ENCODE data around the gene VWA8.

VWA8 gene
- total RNA-seq = 44.6 to 46.2 reads per million in 2 donors

DNA sequence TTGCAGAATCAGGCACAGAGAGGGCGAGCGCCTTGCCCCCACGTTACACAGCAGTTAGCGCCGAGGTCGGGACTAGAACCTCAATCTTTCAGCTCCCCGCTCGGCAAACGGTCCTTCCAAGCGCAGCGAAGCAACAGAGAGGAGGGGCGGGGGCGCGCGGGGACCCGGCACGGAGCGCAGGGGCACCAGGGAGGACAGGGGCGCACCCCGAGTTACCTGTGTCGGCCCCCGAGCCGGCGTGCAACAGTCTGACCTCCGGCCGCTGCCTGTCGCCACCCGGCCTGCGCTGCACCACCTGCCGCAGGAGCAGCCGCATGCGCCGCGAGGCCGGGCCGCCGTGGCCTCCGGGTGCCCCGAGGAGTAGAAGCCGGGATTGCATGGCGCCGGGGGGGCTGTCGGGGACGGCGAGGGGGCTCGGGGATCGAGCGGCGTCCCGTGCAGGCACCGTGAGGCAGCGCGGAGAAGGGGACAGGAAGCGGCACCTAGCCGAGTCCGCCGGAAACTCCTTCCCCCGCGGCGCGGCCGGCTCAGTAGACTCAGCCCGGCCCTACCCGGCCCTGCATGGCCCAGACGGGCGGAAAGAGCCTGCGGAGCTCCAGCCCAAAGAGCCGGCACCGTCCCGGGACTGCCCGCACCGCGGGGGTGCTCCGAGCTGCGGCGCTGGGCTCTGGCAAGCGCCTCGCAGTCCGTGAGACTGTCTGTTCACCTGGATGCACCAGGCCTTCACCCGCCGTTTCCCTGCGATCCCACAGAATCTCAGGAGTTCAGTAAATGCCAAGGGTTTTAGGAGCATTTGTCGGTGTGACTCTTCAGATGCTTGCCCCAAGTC lies at the start of gene VWA8:
Gene VWA8, minus strand, starts transcription at position 473 of the 829 bp plus-strand sequence. Its CDS starts 94 bp downstream, at position 379.
- peak; percentile 65 for DNase-seq

- no peak for DNase-seq
Measured at GRCh38 chr13:42009057-42009456, 48.1 kb upstream of the VWA8 start.

DNA sequence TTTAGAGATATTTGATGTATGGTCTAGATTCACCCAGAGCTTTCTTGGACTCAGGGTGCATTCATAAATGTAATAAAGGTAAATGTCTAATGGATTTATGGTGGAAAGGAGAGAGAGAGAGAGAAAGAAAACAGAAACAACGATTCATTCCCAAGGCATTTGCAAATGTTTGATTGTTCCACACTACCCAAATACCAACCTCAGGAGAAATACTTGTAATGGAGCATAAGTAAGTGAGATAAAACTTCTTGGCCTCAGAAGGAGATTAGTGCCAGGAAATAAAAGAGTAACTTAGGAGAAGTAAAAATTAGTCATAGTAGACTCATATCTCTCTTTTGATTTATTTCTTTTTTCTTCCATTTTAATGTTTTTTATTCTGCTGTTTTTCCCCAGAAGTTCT lies 46.9 kb upstream of the VWA8 start:
- DNase-seq = no peak

DNA sequence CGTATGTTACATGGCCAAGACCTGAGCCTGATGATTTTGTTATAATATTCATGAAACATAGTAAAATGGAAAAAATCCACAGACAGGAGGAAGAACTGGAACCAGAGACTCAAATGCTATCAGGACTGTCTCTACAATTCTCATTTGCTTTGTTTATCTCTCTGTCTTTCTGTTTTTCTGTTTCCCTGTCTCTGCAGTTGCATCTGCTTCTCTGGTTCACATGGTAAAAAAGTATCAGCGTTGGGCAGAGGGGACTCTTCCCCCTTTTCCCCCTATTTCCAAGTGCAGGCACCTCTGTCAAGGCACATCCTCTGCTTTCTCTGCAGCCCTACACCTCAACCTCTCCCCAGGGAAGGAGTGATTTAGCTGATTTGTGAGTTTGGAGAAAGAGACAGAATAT lies 41.2 kb upstream of the VWA8 start:
- DNase-seq = no peak

GRCh38 chr13:42001580-42001979 lies 40.7 kb upstream of the VWA8 start:
- no peak for DNase-seq

DNA sequence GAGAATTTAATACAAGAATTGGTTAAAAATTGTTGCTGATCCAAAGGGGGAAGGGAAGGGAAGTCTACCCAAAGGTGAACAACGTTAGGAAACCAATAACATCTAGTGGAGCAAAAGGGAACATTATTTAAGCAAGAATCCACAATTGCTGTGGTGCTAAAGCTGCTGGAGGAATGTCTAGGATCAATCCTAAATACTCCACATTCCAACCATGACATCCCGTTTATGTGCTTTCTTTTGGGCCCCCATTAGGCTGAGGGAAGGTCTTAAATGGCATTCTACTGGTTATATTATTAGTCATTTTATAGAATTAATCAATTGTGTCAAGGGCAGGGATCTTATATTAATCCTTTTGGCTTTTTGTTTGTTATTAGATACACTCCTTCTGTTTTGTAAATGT lies 39.9 kb upstream of the VWA8 start:
- DNase-seq = no peak

GRCh38 chr13:41997396-41997795 lies 36.5 kb upstream of the VWA8 start:
- DNase-seq = no peak

DNA sequence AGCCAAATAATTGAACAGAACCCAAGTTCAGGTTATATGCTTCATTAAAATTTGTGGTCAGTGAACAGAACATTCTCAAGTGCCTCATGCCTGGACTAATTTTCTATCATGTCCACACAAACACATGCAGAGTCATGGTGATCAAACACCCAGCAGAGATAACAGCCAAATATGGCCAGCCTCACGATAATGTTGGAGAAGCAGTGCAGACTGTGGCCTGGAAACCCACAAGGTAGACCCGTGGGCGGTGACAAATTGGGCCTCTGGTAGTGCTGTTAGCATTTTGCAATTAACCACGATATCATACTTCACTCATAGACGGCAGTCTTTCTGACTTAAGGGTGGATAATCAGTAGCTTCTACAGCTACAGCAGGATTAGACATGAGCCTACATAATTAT lies 35.0 kb upstream of the VWA8 start:
- DNase-seq = no peak

GRCh38 chr13:41995336-41995735 lies 34.4 kb upstream of the VWA8 start:
- DNase-seq = no peak

DNA sequence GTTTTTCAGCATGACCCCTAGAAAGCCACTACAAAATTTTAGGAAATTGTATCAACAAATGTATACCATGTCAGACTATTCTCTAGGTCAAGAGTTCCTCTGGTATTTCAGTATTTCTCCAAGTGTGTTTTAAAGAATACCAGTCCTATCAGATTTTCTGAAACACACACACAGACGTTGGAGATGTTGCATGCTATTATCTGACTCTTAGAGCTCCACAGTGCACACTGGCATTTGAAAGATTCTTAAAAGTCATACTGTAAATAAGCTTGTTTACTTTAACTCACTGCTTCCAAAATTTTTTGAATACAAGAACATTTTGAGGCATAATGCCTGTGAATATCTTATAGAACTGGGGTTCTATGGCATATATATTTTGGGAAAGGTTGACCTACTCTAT lies 33.8 kb upstream of the VWA8 start:
- no peak for DNase-seq

DNA sequence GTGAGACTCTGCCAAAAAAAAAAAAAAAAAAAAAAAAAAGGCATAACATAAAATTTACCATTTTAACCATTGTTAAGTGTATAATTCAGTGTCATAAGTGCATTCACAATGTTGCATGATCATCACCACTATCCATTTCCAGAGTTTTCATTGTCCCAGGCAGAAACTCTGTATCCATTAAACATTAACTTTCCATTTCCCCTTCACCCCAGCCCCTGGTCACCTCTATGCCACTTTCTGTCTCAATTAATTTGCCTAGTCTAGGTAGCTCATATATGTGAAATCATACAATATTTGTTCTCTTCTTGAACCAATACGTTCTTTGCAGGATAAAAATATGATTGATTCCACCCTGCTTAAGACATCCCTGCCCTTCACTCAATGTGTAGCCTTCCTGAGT lies 31.0 kb upstream of the VWA8 start:
- no peak for DNase-seq

DNA sequence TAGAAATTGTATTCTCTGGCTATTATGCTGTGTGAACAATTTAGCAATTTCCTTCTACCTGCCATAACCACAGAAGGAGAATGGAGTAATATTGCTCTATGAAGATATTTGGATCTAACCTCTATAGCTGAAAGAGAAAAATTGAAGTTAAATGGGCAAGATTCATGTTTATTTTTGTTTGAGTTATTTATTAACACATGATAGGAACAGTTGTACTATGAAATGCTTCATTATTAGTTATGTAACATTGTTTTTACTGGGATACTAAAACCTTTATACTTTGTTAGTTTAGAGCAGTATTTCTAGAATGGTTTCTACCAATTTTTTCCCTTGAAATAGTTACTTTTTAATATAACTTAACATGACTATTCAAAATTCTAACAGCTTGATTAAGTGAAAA lies 27.3 kb upstream of the VWA8 start:
- DNase-seq = no peak

- DNase-seq = no peak
Measured at GRCh38 chr13:41985788-41986508, 25.0 kb upstream of the VWA8 start.

- DNase-seq = no peak
Measured at GRCh38 chr13:41981951-41982715, 21.2 kb upstream of the VWA8 start.

DNA sequence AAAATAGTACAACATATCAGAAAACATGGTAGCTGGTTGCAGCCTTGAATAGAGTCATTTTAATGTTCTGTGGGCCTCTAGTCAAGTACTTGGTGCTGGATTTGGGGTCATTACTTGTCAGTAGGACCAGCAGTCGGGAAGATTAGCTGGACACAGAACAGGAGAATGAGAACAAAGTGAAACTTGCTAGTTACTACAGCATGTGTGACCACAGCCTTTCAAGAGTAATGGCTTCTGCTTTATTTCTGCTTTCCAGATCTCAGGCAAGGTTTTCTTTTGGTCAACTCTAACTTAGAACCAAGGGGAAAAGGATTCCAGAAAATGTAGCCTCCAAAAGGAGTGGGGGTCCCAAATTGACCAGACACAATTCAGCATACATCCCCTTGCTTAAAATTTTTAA lies 17.1 kb upstream of the VWA8 start:
- no peak for DNase-seq

DNA sequence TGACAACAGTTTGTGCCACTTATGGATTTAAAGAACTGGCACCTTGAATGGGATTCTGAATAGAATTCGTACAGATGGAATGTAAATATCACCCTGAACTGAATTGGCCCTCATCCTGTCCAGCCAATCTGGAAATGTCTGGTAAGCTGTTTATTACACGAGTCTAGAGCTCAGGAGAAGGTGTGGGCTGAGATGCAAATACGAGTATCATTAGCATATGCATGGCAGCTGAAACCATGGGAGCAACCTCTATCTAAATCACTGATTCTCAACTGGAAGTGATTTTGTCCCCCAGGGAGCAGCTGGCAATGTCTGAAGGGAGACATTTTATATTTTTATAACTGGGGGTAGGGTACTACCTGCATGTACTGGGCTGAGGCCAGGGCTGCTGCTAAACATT lies 15.6 kb upstream of the VWA8 start:
- no peak for DNase-seq

- no peak for DNase-seq
Measured at GRCh38 chr13:41974262-41974900, 13.5 kb upstream of the VWA8 start.

DNA sequence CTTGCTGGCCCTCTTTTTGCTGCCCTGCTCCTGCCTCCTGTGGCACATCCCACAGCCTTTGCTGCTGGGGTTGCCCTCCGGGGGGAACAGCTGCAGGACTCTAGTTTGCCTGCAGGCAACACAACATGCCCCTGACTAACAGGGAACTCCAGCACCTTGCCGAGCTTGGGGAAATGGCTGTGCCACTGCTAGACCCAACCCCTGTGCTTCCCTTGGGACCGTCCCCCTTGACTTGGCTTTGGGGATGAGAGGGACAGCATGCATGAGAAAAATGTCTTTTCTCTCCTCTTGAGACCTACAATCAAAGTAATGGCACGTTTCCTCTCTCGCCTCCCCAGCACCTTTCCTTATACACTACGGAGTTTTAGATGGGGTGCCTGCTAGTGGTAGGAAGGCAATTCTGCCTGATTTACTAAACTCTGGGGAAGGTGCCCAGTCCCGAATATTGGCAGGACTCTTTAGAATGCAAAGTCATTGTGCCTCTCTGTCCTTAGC lies 12.4 kb upstream of the VWA8 start:
- no peak for DNase-seq

GRCh38 chr13:41971848-41972247 lies 10.9 kb upstream of the VWA8 start:
- no peak for DNase-seq

DNA sequence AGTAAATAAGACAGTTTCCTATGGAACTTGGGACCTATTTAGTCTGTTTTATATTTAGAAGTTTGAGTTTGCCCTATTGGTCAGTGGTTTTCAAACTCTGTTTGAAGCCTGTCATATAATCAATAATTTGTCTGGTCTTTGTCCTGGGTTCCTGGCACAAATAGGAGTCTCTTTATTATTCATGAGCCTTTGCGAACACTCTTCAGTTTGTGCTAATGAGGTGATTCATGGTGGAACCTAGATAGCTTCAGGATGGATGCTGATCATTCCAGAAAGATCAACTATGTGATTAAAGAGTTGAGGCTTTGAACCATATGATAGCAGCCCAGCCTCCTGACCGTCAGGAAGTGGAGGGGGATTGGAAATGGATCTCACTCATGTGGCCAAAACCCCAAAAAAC lies 10.0 kb upstream of the VWA8 start:
- DNase-seq = no peak

GRCh38 chr13:41970022-41970421 lies 9.1 kb upstream of the VWA8 start:
- no peak for DNase-seq

GRCh38 chr13:41969072-41969471 lies 8.2 kb upstream of the VWA8 start:
- DNase-seq = no peak

DNA sequence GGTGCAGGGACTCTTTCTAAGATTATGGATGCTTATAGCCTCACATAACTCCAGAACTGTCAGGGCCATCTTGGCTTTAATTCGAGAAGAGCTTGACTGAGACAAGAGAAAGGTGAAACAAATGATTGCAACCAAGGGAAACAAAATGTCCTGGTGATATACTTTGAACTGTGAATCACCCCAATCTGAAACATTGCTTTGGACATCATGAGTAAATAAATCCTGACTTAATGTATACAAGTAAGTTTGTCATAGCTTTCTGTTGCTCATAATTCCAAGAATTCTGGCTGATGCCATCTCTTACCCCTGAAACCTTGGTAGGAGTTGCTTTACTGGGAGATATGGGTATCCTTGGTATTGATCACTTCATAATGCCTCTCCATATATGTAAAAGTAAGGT lies 5.8 kb upstream of the VWA8 start:
- no peak for DNase-seq
